HEK293T (cell line): ENCODE results near the gene DTNB.
A peak's percentile ranks its signal among the peaks of the same experiment; 100 is the strongest.
"Not testable (repeated sequence)": the region's sequence is repeated elsewhere in the genome, so short reads cannot be mapped to it uniquely, and the experiment has no call there.

Source experiments
- CTCF ChIA-PET: fragments of 350-600 bp; formaldehyde crosslinking; extraction: SDS; loops from one replicate; lab custom pipeline; 2021; ENCODE audit warnings: antibody characterized with exemption, inconsistent platforms; lab: Yijun Ruan, JAX
- POLR2A ChIA-PET: fragments of 350-600 bp; formaldehyde crosslinking; extraction: SDS; loops from one replicate; lab custom pipeline; 2020; ENCODE audit warnings: antibody characterized with exemption, inconsistent platforms; lab: Yijun Ruan, JAX
- DNase-seq: peaks from one replicate; pipeline ENCODE4 v3.0.0; 2012; ENCODE audit warnings: mixed read lengths; ENCODE audit errors: extremely low spot score
- ARNT ChIP-seq: fragments of 450-650 bp; IDR thresholded peaks from 2 replicates; pipeline ENCODE4 v1.6.1; 2017; ENCODE audit warnings: mild to moderate bottlenecking
- BHLHE40 ChIP-seq: fragments of 450-650 bp; IDR thresholded peaks from 2 replicates; pipeline ENCODE4 v1.6.1; 2016; ENCODE audit warnings: mild to moderate bottlenecking, moderate library complexity, borderline replicate concordance
- CTBP1 ChIP-seq: fragments of 450-650 bp; IDR thresholded peaks from 2 replicates; pipeline ENCODE4 v1.6.1; 2016; ENCODE audit warnings: borderline replicate concordance
- ELF4 ChIP-seq: fragments of 450-650 bp; IDR thresholded peaks from 2 replicates; pipeline ENCODE4 v1.6.1; 2017; ENCODE audit warnings: antibody characterized with exemption
- FOXA1 ChIP-seq: fragments of 450-650 bp; IDR thresholded peaks from 2 replicates; pipeline ENCODE4 v1.6.1; 2016; ENCODE audit warnings: mild to moderate bottlenecking
- FOXK2 ChIP-seq: fragments of 450-650 bp; IDR thresholded peaks from 2 replicates; pipeline ENCODE4 v1.6.1; 2016; ENCODE audit warnings: mild to moderate bottlenecking
- FOXM1 ChIP-seq: fragments of 450-650 bp; IDR thresholded peaks from 2 replicates; pipeline ENCODE4 v1.6.1; 2017; ENCODE audit warnings: mild to moderate bottlenecking, borderline replicate concordance
- HDGF ChIP-seq: fragments of 450-650 bp; IDR thresholded peaks from 2 replicates; pipeline ENCODE4 v1.6.1; 2017; ENCODE audit warnings: antibody characterized with exemption, borderline replicate concordance
- L3MBTL2 ChIP-seq: fragments of 450-650 bp; conservative IDR thresholded peaks from 2 replicates; pipeline ENCODE4 v1.6.1; 2016; ENCODE audit warnings: mild to moderate bottlenecking
- LEF1 ChIP-seq: fragments of 450-650 bp; IDR thresholded peaks from 2 replicates; pipeline ENCODE4 v1.6.1; 2017; ENCODE audit warnings: mild to moderate bottlenecking, borderline replicate concordance
- NFRKB ChIP-seq: fragments of 450-650 bp; IDR thresholded peaks from 2 replicates; pipeline ENCODE4 v1.6.1; 2016; ENCODE audit warnings: mild to moderate bottlenecking, moderate library complexity
- PKNOX1 ChIP-seq: fragments of 450-650 bp; IDR thresholded peaks from 2 replicates; pipeline ENCODE4 v1.6.1; 2016
- SP1 ChIP-seq: fragments of 450-650 bp; IDR thresholded peaks from 2 replicates; pipeline ENCODE4 v1.6.1; 2017
- SUZ12 ChIP-seq: fragments of 450-650 bp; IDR thresholded peaks from 2 replicates; pipeline ENCODE4 v1.6.1; 2016; ENCODE audit warnings: mild to moderate bottlenecking
- TARDBP ChIP-seq: fragments of 450-650 bp; IDR thresholded peaks from 2 replicates; pipeline ENCODE4 v1.6.1; 2016
- ZNF384 ChIP-seq: fragments of 450-650 bp; IDR thresholded peaks from 2 replicates; pipeline ENCODE4 v1.6.1; 2016

Gene DTNB

GRCh38 chr2:25710750-25711149, 37.4 kb upstream of the DTNB start:
- no peak for TF ChIP-seq SUZ12
- TF ChIP-seq ZNF384 = no peak
- no peak for TF ChIP-seq L3MBTL2
- no peak for TF ChIP-seq ELF4
- no peak for TF ChIP-seq LEF1
- no peak for TF ChIP-seq PKNOX1
- no peak for TF ChIP-seq FOXK2
- no peak for TF ChIP-seq FOXA1
- TF ChIP-seq NFRKB = no peak
- TF ChIP-seq FOXM1 = no peak
- no peak for TF ChIP-seq BHLHE40
- TF ChIP-seq ARNT = no peak
- no peak for TF ChIP-seq HDGF
- ChIA-PET CTCF (interaction anchor here (3.3 kb wide), 1 partner anchor 11 kb away, joined by 16 read pairs; no protein-coding TSS in a partner anchor), POLR2A (no interaction called here)
- no peak for DNase-seq

- TF ChIP-seq TARDBP = no peak
- no peak for TF ChIP-seq BHLHE40
- TF ChIP-seq CTBP1 = no peak
- TF ChIP-seq PKNOX1 = no peak
- no peak for TF ChIP-seq SP1
- no peak for TF ChIP-seq HDGF
- no peak for TF ChIP-seq ARNT
- POLR2A ChIA-PET = no interaction called here
Observed at GRCh38 chr2:25709349-25709748, 36.0 kb upstream of the DTNB start.

GRCh38 chr2:25707927-25708590, 34.7 kb upstream of the DTNB start:
- TF ChIP-seq LEF1 = no peak
- no peak for TF ChIP-seq ARNT
- no peak for TF ChIP-seq BHLHE40
- no peak for TF ChIP-seq ELF4
- TF ChIP-seq FOXA1 = no peak
- TF ChIP-seq FOXM1 = no peak
- TF ChIP-seq NFRKB = no peak
- TF ChIP-seq ZNF384 = no peak
- no peak for TF ChIP-seq TARDBP
- no peak for DNase-seq
- CTCF ChIA-PET = interaction anchor here (0.6 to 3.3 kb wide), 2 partner anchors 8 to 102 kb away, joined by 4 to 16 read pairs; no protein-coding TSS in a partner anchor
- POLR2A ChIA-PET = no interaction called here

More at GRCh38 chr2:25709349-25709748, 36.0 kb upstream of the DTNB start:
- DNase-seq = no peak
- CTCF ChIA-PET = interaction anchor here (0.6 to 3.3 kb wide), 2 partner anchors 10 to 18 kb away, joined by 3 to 16 read pairs; no protein-coding TSS in a partner anchor

GRCh38 chr2:25705575-25705974, 32.2 kb upstream of the DTNB start:
- CTCF ChIA-PET, DNase-seq, POLR2A ChIA-PET: not testable (repeated sequence)

- CTCF ChIA-PET = interaction anchor here (0.6 to 1.4 kb wide), 3 partner anchors 37 to 93 kb away, joined by 4 to 6 read pairs (median 4); no protein-coding TSS in a partner anchor
- no peak for DNase-seq
- TF ChIP-seq FOXK2 (no peak), ELF4 (no peak), BHLHE40 (no peak), SUZ12 (no peak), HDGF (no peak), SP1 (no peak), NFRKB (no peak), ARNT (no peak), CTBP1 (no peak)
- POLR2A ChIA-PET = interaction anchor here (0.8 kb wide), 1 partner anchor 28 kb away, joined by 3 read pairs; no protein-coding TSS in a partner anchor
Observed at GRCh38 chr2:25701801-25702200, 28.4 kb upstream of the DTNB start.

GRCh38 chr2:25700221-25700660, 26.9 kb upstream of the DTNB start:
- TF ChIP-seq PKNOX1 (peak; percentile 86), SP1 (no peak)
- CTCF ChIA-PET = interaction anchor here (0.6 to 3.1 kb wide), 12 partner anchors 9 to 673 kb away, joined by 3 to 34 read pairs (median 4); partner anchors contain the start of gene DTNB
- peak; percentile 43 for DNase-seq
- POLR2A ChIA-PET = no interaction called here

- ChIA-PET POLR2A (interaction anchor here (0.6 to 2.9 kb wide), 2 partner anchors 25 to 402 kb away, joined by 3 to 14 read pairs; partner anchors contain the start of gene DTNB), CTCF (interaction anchor here (0.8 to 3.1 kb wide), 6 partner anchors 9 to 91 kb away, joined by 3 to 34 read pairs (median 12); no protein-coding TSS in a partner anchor)
- TF ChIP-seq BHLHE40 (no peak), CTBP1 (no peak), ZNF384 (no peak), FOXM1 (no peak), LEF1 (no peak), ARNT (no peak), HDGF (no peak)
- no peak for DNase-seq
Observed at GRCh38 chr2:25699216-25699615, 25.8 kb upstream of the DTNB start.
